ENCODE results near the gene BRMS1. TPM values are rescaled to one million over a fixed set of nuclear protein-coding genes. Genes with fewer than 3 reads are reported as not detected.

Gene BRMS1
- polyA plus RNA-seq, 1 experiment, result 35.2 TPM

- no peak overlapping the region for H3K4me3 ChIP-seq (ENCODE audit: low read depth, low read length)
- CTCF ChIA-PET, result interaction anchor here (1.7 kb wide), 1 partner anchor 10 kb away, joined by 8 read pairs; no protein-coding TSS in a partner anchor
- H3K27ac ChIP-seq (ENCODE audit: low read depth, low read length), result peak overlapping the region; percentile 99
- H3K9me3 ChIP-seq (ENCODE audit: control insufficient read depth, insufficient read depth, low read length), result peaks cover 8% of the 10 kb centered on the region; the same call in 1 of the 2 replicates
- POLR2A ChIA-PET, result interaction anchor here (1.0 to 2.8 kb wide), 4 partner anchors 8 to 704 kb away, joined by 3 to 56 read pairs (median 26); partner anchors contain the start of genes PCNX3, RIN1 and YIF1A
- no peak for TF ChIP-seq CTCF (IDR thresholded peaks at IDR 0.05; ENCODE audit: low read depth, low read length)
- no peak for DNase-seq (ENCODE audit: low read depth, low spot score)
- no peaks in the 10 kb centered on the region for H3K27me3 ChIP-seq (ENCODE audit: control insufficient read depth, insufficient read depth, low read length)
Measured at GRCh38 chr11:66318600-66318970, 26.3 kb downstream of the BRMS1 start.

DNA sequence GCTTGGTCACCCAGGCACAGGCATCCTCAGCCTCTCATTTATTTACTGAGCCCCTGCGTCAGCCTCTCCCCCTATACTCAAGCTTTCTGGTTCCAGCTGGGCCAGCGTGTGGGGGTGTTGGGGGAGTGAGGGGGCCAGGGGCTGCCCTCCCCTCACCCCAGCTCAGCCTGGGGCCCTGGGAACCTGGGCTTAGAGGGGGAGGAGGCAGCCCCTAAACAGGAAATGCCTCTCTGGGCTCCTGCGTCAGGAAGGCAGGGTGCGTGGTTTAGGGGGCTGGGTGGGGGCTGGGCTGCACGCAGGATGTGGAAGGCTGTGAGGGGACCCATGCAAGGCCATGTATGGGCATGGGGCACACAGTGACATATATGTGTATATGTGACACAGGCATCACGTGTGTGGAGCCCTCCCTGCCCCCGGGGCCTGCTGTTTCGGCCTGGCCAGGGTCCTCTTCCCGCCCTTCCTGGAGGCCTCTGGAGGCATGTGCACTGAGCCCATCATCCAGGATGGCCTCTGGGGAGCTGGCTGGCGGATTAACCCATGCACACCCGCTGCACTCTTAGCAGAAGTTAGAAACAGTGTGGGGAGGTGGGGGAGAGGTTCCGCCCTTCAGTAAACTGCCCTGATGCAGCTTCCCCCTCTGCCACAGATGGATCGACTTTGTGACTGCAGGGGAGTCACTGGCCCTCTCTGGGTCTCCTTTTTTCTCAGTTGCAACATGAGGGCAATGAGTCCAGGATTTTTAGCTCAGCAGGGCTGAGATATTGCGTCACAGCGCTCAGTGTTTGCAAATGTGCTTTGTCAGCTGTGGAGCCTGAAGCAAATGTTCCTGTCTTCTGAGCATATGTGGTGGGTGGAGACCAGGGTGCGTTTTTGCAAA lies 26.9 kb downstream of the BRMS1 start:
- Histone ChIP-seq H3K27me3 (ENCODE audit: control insufficient read depth, insufficient read depth, low read length) (no peaks in the 10 kb centered on the region), H3K27ac (ENCODE audit: low read depth, low read length) (peak overlapping the region; percentile 99), H3K9me3 (ENCODE audit: control insufficient read depth, insufficient read depth, low read length) (peaks cover 8% of the 10 kb centered on the region; the same call in 1 of the 2 replicates), H3K4me3 (ENCODE audit: low read depth, low read length) (no peak overlapping the region; the same call in 1 of the 2 replicates)
- CTCF ChIA-PET, result interaction anchor here (0.7 to 1.7 kb wide), 2 partner anchors 11 to 248 kb away, joined by 4 to 8 read pairs; partner anchors contain the start of gene PACS1
- TF ChIP-seq CTCF (IDR thresholded peaks at IDR 0.05; ENCODE audit: low read depth, low read length), result no peak
- POLR2A ChIA-PET, result interaction anchor here (1.0 to 2.8 kb wide), 6 partner anchors 7 to 703 kb away, joined by 3 to 56 read pairs (median 18); partner anchors contain the start of genes PCNX3, RIN1 and YIF1A
- DNase-seq (ENCODE audit: low read depth, low spot score), result peak; percentile 74

GRCh38 chr11:66317322-66317722 lies 27.6 kb downstream of the BRMS1 start:
- CTCF ChIA-PET, result interaction anchor here (0.6 to 1.7 kb wide), 5 partner anchors 10 to 247 kb away, joined by 4 to 8 read pairs (median 5); partner anchors contain the start of genes PACS1 and RIN1
- POLR2A ChIA-PET, result interaction anchor here (0.5 to 2.8 kb wide), 11 partner anchors 8 to 820 kb away, joined by 3 to 56 read pairs (median 10); partner anchors contain the start of genes B4GAT1, PCNX3, RIN1 and YIF1A

GRCh38 chr11:66316849-66317251 lies 28.1 kb downstream of the BRMS1 start, which contains the start of gene CD248:
TSS of gene CD248 (minus strand) at chr11:66317044. CDS start at chr11:66317027, 17 bp downstream.
- DNase-seq (ENCODE audit: low read depth, low spot score), result no peak
- TF ChIP-seq CTCF (IDR thresholded peaks at IDR 0.05; ENCODE audit: low read depth, low read length), result no peak
- Histone ChIP-seq H3K27ac (ENCODE audit: low read depth, low read length) (peak within 1 kb of the TSS; percentile 99), H3K27me3 (ENCODE audit: control insufficient read depth, insufficient read depth, low read length) (no peaks in the 10 kb centered on the region), H3K4me3 (ENCODE audit: low read depth, low read length) (peak within 1 kb of the TSS; percentile 87), H3K9me3 (ENCODE audit: control insufficient read depth, insufficient read depth, low read length) (peaks cover 8% of the 10 kb centered on the region; the same call in 1 of the 2 replicates)
- ChIA-PET CTCF (interaction anchor here (0.6 to 1.7 kb wide), 4 partner anchors 10 to 36 kb away, joined by 4 to 8 read pairs (median 6); partner anchors contain the start of gene RIN1), POLR2A (interaction anchor here (0.5 to 2.8 kb wide), 10 partner anchors 8 to 819 kb away, joined by 3 to 56 read pairs (median 10); partner anchors contain the start of genes B4GAT1, RIN1 and YIF1A)

More at GRCh38 chr11:66317322-66317722, 27.6 kb downstream of the BRMS1 start:
- DNase-seq (ENCODE audit: low read depth, low spot score), result no peak
- H3K27ac ChIP-seq (ENCODE audit: low read depth, low read length), result peak overlapping the region; percentile 99
- peak overlapping the region; percentile 34 for H3K4me3 ChIP-seq (ENCODE audit: low read depth, low read length)
- H3K9me3 ChIP-seq (ENCODE audit: control insufficient read depth, insufficient read depth, low read length), result peaks cover 8% of the 10 kb centered on the region; the same call in 1 of the 2 replicates
- TF ChIP-seq CTCF (IDR thresholded peaks at IDR 0.05; ENCODE audit: low read depth, low read length), result no peak
- no peaks in the 10 kb centered on the region for H3K27me3 ChIP-seq (ENCODE audit: control insufficient read depth, insufficient read depth, low read length)
